ENCODE data around the gene SEPTIN8. TPM values are rescaled to one million over a fixed set of nuclear protein-coding genes. Genes with fewer than 3 reads are reported as not detected.
A peak's percentile ranks its signal among the peaks of the same experiment; 100 is the strongest.

The SEPTIN8 gene
- total RNA-seq = 77.2 and 82.1 TPM in 2 replicates
- 45.3 and 56.6 TPM in 2 replicates for polyA plus RNA-seq
- 56.2 and 59.9 TPM in 2 replicates for polyA plus RNA-seq (2011; cell fraction: cytosol; rRNA removed)
- polyA plus RNA-seq (2011; cell fraction: nucleus; rRNA removed) = 169 and 191 TPM in 2 replicates
- 64.5 and 64.8 TPM in 2 replicates for polyA plus RNA-seq (2012)
- 74.2 and 83.0 TPM in 2 replicates for polyA minus RNA-seq
- 8.4 TPM for polyA minus RNA-seq (2011; cell fraction: cytosol; rRNA and poly(A)+ RNA removed)
- 39.0 and 42.6 TPM in 2 replicates for polyA minus RNA-seq (2011; cell fraction: nucleus; rRNA and poly(A)+ RNA removed)
- percentile 59 among the genes with signal in this experiment for Bru-seq, nascent RNA
- BruChase-seq, experiment 1, labeled RNA remaining after a 6-hour chase = percentile 89 among the genes with signal in this experiment
- percentile 77 among the genes with signal in this experiment for BruChase-seq, experiment 2, labeled RNA remaining after a 2-hour chase
- long read RNA-seq, full-length matches to known transcripts = 43 of 97 reads
- long read RNA-seq, partial matches to known transcripts = 11 of 97 reads
- long read RNA-seq, other reads (novel, unspliced or antisense) = 43 of 97 reads

GRCh38 chr5:132777209-132778069 is at the start of gene SEPTIN8:
Gene SEPTIN8, minus strand, starts transcription at chr5:132777239. Its CDS starts 102 bp downstream, at chr5:132777137.
- Histone ChIP-seq H3K9ac (replicated peaks; ENCODE audit: extremely low read depth, insufficient read depth, low read length) (peak within 1 kb of the TSS; percentile 60), H3K4me1 (ENCODE audit: control insufficient read depth, extremely low read depth, insufficient read depth, low read length) (peaks cover 26% of the 10 kb centered on the region), H3K4me2 (ENCODE audit: insufficient read depth, low read length) (peak within 1 kb of the TSS; percentile 72), H3K4me3 (replicated peaks in 1 of 3; ENCODE audit: insufficient read depth in 1 of 3, low read depth in 1 of 3, low read length in 3 of 3) (peak within 1 kb of the TSS; percentile 52 to 75 (median 62)), H3K79me2 (ENCODE audit: control insufficient read depth, insufficient read depth, low read length) (peaks cover 31% of the 10 kb centered on the region), H3K36me3 (ENCODE audit: control insufficient read depth in 2 of 2, extremely low read depth in 1 of 2, insufficient read depth in 2 of 2, low read length in 2 of 2) (no peaks in the 10 kb centered on the region), H4K20me1 (replicated peaks; ENCODE audit: control insufficient read depth, extremely low read depth, insufficient read depth, low read length) (no peaks in the 10 kb centered on the region), H2AFZ (ENCODE audit: low read depth, low read length) (peak within 1 kb of the TSS; percentile 57), H3K27me3 (ENCODE audit: control insufficient read depth in 2 of 2, insufficient read depth in 2 of 2, low read length in 2 of 2) (no peaks in the 10 kb centered on the region), H3K27ac (ENCODE audit: insufficient read depth, low read depth, low read length) (peak within 1 kb of the TSS; percentile 35), H3K9me1 (replicated peaks; ENCODE audit: control insufficient read depth, extremely low read depth, insufficient read depth, low read length) (no peaks in the 10 kb centered on the region), H3K9me3 (replicated peaks; ENCODE audit: control insufficient read depth, insufficient read depth, low read length) (no peaks in the 10 kb centered on the region)
- ChIA-PET CTCF (interaction anchor here (0.7 to 3.0 kb wide), 5 partner anchors 10 to 42 kb away, joined by 3 to 19 read pairs (median 5); no protein-coding TSS in a partner anchor), POLR2A (no interaction called here)
- BruUV-seq (replicated peaks) = no TSS peak
- TF ChIP-seq POLR2A (IDR thresholded peaks at IDR 0.05; ENCODE audit: low read depth, low read length) (no peak), CTCF (IDR thresholded peaks at IDR 0.05; ENCODE audit: extremely low read depth in 1 of 2, insufficient read depth in 1 of 2, low read depth in 1 of 2, low read length in 2 of 2) (no peak), JUN (IDR thresholded peaks at IDR 0.05; ENCODE audit: borderline replicate concordance, insufficient read depth, insufficient read length, low read depth) (no peak), GATA2 (IDR thresholded peaks at IDR 0.05; ENCODE audit: insufficient read depth, insufficient read length, low read depth, low read length) (no peak), EZH2 (IDR thresholded peaks at IDR 0.05; ENCODE audit: borderline replicate concordance, low read depth, low read length, severe bottlenecking) (no peak), MAX (IDR thresholded peaks at IDR 0.05; ENCODE audit: insufficient read depth, insufficient read length) (no peak), POLR2AphosphoS5 (IDR thresholded peaks at IDR 0.05; ENCODE audit: insufficient read depth, low read depth, low read length) (no peak), FOS (IDR thresholded peaks at IDR 0.05; ENCODE audit: borderline replicate concordance, insufficient read depth, low read length) (no peak), MYC (IDR thresholded peaks at IDR 0.05; ENCODE audit: low read depth, low read length) (no peak)
- peak; percentile 44 for FAIRE-seq
- intact Hi-C loops (cut with micrococcal nuclease) (loop anchor here (2.0 kb wide), 1 partner anchor 43 kb away; no protein-coding TSS in a partner anchor), dilution Hi-C loops (cut with MboI; ENCODE audit: extremely low pct_ligation_motif_present, low sequenced_read_pairs) (no loop called here)
- peak; percentile 33 for DNase-seq (ENCODE audit: low read depth, low spot score)

All from endothelial cell of umbilical vein (primary cell).